Activated CD4-positive, CD25-positive, alpha-beta regulatory T cell treated with anti-CD3 and anti-CD28 coated beads, Interleukin-2, amount 50 U/mL, for 16 hours (primary cell): Measurements from ENCODE around the gene ODAD4.

ENCODE experiments used
- DNase-seq: peaks from one replicate; pipeline ENCODE4 v3.0.0-alpha.2; 2020; ENCODE audit warnings: low read depth, low spot score

ODAD4 gene, protein sequence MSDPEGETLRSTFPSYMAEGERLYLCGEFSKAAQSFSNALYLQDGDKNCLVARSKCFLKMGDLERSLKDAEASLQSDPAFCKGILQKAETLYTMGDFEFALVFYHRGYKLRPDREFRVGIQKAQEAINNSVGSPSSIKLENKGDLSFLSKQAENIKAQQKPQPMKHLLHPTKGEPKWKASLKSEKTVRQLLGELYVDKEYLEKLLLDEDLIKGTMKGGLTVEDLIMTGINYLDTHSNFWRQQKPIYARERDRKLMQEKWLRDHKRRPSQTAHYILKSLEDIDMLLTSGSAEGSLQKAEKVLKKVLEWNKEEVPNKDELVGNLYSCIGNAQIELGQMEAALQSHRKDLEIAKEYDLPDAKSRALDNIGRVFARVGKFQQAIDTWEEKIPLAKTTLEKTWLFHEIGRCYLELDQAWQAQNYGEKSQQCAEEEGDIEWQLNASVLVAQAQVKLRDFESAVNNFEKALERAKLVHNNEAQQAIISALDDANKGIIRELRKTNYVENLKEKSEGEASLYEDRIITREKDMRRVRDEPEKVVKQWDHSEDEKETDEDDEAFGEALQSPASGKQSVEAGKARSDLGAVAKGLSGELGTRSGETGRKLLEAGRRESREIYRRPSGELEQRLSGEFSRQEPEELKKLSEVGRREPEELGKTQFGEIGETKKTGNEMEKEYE

DNA sequence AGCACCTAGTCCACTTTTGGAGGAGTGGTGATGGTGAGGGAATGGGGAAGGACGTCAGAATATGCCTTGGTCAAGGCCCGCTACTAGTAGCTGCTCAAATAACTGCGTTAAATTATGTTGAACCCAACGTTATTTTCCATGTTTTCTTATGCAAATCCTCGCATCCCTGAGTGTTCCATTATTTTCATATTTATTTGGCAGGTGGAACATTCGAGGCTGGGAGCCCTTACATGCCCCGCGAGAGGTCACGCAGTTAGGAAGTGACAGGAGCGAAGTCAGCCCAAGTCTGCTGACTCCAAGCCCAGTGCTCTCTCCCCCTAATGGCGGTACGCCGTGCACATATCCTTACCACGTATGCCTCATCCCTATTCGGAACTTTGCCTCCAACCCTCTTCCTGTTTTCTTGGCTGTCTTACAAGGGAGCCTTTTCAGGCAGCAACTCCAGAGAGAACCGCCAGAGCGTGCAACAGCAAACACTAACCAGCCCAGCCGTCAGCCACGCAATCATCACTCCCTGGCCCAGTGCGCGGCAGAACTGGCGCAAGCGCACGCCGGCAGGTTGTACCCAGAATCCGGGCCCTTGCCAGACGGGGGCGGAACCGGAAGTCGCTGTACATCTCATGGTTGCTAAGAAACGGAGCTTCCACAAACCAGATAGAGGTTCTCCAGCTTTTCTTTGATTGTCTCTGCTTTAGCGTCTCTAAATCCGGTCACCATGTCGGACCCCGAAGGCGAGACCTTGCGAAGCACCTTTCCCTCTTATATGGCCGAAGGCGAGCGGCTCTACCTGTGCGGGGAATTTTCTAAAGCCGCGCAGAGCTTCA lies at the start of gene ODAD4:
Gene ODAD4 (plus strand): TSS at position 609 of the 824 bp plus-strand sequence. CDS start 107 bp downstream, at position 716.
- peak; percentile 90 for DNase-seq

DNA sequence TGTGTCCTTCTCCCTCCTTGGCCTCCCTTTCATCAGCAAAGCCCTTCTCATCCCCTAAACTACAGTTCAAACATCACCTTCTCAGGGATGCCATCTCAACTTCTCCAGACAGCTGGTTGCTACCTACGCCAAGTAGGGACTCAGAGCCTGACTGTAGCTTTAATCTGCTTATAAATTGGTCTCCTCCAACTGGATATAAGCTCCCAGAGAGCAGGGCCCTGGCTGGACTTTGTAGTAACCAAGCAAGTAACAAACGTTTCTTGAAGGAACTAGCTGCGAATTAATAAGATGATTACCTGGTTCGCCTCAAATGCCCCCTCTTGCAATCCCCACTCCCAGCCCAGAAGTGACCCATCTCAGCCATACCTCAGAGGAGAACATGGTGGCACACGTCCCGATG lies 47.7 kb upstream of the ODAD4 start:
- no peak for DNase-seq

DNA sequence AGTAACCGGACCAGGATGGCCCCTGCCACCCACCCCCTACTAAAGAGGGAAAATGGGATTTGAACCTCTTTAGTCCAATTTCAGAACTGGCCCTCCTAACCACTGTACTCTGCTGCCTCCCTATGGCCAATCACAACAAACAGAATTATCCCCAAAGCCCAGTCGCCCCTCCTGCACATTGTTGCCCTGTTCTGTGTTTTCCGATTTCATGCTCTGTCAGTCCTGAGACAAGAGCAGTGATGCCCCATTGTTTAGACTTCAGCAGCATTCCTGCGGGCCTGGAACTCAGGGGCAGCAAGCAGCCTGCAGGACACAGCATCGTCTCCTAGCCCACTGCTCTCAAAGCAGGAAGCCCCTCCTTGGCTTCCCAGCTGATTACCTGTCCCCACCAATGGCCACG lies 44.7 kb upstream of the ODAD4 start:
- no peak for DNase-seq

DNA sequence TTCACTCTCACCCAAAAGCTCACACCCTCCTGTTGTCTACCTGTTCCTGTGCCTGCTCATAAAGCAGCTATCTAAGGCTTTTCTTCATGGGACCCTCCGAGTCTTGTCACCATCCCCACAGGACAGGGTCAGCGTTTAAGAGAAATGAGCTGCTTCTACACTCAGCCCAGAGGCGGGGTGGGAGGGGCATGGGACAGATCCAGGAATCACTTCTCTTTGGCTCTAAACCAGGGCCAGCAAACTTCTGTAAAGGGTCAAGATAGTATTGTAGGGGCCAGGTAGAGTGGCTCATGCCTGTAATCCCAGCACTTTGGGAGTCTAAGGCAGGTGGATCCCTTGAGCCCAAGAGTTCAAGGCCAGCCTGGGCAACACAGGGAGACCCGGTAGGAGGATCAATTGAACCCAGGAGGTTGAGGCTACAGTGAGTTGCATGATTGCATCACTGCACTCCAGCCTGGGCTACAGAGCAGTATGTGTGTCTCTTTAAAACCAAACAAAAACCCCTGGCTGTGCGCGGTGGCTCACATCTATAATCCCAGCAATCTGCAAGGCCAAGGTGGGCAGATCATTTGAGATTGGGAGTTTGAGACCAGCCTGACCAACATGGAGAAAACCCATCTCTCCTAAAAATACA lies 42.0 kb upstream of the ODAD4 start:
- DNase-seq: no peak

DNA sequence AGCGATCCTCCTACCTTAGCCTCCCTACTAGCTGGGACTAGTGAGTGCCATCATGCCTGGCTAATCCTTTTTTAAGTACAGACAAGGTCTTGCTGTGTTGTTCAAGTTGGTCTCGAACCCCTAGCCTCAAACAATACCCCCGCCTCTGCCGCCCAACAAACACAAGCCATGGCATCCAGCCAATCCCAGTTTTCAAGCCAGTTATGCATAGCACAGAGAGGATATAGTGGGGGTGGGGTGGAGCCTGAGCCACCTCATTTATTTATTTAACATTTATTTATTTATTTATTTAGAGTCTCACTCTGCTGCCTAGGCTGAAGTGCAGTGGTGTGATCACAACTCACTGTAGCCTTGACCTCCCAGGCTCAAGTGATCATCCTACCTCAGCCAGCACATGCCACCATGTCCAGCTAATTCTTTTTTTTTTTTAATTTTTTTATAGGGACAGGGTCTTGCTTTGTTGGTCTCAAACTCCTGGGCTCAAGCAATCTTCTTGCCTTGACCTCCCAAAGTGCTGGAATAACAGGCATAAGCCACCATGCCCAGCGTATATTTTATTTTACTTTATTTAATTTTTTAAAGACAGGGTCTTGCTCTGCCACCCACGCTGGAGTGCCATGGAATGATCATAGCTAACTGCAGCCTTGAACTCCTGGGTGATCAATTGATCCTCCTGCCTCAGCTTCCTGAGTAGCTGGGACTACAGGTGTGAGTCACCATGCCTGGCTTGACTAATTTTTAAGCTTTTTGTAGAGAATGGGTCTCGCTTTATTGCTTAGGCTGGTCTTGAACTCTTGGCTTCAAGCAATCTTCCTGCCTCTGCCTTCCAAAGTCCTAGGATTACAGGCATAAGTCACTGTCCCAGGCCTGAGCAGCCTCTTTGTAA lies 39.0 kb upstream of the ODAD4 start:
- no peak for DNase-seq

DNA sequence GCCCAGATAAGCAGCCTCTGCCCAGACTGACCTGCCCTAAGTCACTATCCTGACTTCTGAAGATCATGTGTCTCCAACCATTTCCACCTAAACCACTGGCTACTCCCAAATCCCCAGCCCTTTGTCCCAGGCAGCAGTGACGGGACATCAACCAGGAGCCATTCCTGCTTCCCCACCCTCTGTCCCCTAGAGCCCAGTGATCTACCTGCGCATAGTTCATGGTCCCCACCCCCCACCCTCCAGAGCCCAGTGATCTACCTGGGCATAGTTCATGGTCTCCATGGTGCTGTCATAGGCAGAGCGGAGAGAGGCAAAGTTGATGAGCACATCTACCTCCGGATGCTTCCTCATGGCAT lies 38.4 kb upstream of the ODAD4 start:
- no peak for DNase-seq

DNA sequence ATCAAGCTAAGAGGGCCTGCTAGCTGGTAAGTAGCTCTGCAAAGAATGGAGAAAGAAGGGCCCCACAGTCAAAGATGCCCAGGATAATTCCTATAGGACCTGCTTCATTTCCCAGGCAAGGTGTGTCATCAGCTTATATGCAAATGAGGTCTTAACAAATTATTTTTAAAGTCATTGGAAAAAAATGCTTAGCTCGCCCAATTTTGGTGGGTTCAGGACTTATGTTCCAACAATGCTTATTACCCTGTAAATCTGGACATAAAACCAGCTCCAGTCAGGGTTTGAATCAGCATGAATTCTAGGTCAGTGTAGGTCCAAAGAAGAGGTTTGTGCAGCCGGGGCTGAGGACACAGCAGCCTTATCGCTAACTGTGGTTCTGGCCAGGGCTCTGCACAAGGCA lies 37.0 kb upstream of the ODAD4 start:
- no peak for DNase-seq

DNA sequence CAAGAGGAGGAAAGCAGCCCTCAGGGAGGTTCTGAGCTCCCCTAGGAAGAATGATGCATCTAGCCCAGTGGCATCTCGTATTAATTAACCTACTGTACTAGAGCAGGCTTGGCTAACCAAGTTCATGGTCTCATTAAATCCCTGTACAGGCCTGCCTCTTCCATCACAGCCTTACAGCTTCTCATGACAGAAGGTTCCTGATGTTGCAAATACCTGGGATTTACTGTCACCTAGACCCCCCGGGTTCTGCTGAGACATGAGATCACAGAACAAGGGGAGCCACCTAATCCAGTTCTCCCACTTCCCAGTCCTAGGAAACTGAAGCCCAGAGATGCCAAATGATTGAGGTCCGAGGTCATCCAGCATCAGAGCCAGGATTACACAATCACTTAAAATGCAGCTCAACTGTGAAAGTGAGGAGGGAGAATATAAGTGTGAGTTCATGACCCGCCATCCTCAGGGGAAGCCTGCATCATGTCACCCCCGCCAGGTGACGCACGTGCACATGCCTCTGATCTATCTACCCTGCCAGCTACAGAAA lies 35.6 kb upstream of the ODAD4 start:
- DNase-seq: no peak

DNA sequence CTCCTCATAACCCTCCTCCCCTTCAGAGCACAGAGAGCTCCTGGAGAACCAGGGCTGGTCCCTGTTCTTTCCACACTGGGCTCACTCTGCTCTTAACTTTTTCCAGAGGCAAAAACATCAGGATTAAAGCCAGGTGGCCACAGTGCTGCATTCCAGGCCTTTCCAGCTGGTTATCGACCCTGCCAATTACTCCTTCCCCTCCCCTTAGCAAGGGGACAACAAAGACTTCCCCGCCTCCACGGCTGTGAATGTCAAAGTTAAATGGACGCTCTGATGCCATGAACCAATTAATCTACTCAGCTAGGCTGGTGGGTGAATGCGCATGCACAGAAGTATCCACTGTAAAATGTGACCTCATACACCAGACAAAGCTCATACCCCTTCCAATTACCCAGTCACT lies 34.8 kb upstream of the ODAD4 start:
- no peak for DNase-seq

DNA sequence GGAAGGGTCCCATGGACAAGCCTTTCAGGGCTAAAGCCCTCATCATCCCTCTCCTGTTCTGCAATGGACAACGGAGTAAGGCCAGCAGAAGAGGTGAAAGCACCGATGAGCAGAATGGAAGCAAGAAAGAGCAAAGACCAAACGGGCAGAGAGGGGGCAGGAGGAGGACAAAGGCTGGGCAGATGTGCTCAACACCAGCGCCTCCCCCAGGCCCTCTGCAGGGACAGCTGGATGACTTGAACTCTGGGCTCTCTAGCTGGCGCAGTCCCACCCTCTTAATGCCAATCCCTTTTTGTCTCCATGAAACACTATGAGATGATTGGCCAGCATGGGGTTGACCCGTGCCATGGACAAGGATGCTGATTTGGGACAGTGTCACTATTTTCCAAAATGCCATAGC lies 33.7 kb upstream of the ODAD4 start:
- DNase-seq: no peak

DNA sequence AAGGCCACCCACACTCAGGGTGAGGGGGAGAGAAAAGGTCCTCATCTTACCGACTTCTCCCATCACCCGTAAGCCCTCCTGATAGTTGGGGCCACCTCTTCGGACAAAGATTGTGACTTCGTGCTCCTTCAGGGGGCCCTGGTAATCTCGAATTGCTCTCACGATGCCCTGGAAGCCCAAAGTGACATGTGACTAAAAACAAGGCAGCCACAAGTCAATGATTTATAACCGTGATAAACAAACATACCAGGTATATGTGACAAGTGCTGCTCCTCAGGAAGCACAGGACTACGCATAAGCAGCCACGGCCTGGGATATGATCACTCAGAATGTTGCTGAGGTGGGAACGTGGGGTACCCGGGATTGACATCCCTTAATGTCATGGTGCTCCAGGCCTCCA lies 28.8 kb upstream of the ODAD4 start:
- no peak for DNase-seq

DNA sequence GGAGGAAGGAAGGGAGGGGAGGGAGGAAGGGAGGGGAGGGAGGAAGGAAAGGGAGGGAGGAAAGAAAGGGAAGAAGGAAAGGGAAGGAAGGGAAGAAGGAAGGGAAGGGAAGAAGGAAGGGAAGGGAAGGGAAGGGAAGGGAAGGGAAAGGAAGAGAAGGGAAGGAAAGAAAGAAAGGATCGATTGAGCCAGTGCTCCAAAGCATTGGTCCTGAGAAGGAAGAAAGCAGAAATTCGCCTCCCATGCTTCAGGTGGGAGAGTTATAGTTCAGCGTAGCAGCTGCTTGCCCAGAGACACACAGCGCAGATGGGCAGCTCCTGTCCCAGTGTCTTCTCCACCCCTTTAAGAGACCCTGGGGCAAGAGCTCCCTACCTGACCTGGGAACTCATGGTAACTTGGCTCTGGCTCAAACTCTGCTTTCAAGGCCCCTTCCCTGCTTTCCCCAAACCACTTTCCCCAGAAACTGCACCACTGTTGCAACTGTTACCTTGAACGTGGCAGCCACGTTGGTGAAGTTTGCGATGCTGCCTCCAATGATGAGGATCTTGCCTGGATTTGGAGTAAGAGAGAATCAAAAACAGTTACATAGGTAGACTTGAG lies 26.1 kb upstream of the ODAD4 start:
- no peak for DNase-seq

DNA sequence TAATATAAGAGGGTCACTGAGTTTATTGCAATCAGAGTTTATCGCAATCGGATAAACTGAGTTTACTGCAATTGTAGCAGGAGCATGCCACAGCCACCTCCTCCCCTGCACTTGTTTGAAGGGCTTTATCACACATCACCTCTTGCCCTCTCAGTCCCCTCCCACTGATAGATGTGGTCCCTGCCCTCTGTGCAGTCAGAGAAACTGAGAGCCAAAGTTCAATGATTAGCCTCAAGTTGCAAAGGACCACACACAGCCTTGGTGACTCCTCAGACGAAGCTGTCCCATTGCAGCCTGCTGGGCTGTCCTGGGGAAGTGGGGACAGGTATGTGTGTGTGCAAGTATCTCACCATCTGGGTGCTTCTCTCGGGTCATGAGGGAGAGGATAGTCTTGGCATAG lies 25.2 kb upstream of the ODAD4 start:
- no peak for DNase-seq

DNA sequence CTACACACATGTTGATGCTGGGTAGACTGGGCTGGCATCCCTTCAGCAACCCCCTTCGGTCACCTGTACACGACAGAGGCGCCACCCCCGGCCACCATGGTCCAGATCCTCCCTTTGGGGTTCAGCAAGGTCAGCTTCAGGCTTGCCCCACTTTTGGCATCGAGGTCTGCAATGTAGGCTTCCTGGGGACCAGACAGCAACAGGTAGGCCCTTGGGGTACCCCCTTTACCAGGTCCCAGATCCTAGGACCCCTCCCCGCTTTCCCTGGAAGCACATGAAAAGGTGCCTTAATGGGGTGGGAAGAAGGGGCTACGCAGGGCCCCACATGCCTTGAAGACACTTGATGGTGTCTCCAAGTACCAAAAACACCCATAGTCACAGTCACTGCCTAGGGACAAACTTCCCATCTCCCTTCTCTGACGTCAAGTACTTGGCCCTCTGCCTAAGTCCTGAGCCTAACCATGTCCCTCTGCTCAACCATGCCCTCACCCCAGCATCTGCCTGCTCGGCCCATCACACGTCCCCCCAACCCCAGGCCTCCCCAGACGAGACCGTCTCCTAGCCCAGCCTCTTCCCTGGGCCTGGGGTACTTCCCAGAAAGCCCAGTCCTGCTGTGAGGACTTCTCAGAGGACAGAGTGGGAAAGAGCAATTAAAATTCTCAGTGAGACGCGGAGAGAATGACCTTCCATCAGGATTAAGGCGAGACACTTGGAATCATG lies 23.8 kb upstream of the ODAD4 start:
- no peak for DNase-seq

DNA sequence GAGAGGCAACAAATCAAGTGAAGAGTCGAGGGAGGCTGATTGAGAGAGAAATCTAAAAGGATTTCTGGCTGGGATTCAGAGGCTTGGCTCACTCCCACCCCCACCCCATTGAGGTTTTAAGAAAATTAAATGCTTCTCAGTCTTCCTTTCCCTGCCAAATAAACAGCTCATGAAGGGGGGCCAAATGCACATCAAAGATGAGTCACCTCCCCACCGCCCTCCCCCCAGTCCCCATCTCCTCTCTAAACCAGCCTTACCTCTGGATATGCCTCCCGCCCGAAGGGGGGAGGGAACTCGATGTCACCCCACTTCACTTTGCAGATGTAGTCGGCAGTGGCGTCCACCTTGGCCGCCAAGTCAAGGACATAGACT lies 23.2 kb upstream of the ODAD4 start:
- no peak for DNase-seq

DNA sequence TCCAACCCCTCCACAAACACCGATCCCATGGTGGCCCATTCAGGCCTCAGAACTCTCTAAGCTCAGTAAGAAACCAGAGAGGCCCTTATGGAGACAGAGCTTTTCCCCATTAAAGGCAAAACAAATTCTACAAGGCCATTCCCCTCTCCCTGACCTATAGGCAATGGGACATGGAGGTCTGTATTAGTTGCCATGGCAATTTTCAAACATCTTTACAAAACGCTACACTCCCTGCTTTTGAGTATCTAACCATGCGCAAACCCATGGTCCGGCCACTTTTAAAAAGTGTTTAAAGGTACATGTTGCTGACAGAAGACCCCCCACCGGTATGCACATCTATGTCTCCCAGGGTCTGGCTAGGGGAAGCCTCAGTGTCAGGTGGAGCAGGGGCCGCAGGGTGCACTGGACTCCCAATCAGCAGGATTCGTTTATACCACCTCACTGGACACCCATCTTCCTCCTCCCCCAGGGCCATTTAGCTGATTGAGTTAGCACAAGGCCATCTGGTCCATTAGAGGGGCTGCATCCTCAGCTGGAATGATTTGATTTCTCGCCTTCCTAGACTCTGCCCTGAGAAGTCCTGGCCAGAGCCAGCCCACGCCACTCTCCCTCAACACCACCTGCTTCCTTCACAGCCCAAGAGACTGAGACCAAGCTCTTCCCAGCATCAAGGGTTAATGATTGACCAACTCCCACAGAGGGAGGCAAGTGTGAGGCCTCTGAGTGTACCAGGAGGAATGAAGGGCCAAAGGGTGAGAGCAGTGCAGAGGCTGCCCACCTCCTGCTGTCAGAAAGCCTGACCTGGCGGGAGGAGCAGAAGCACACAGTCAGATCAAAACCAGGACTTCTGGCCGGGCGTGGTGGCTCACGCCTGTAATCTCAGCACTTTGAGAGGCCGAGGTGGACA lies 22.5 kb upstream of the ODAD4 start:
- DNase-seq: no peak

DNA sequence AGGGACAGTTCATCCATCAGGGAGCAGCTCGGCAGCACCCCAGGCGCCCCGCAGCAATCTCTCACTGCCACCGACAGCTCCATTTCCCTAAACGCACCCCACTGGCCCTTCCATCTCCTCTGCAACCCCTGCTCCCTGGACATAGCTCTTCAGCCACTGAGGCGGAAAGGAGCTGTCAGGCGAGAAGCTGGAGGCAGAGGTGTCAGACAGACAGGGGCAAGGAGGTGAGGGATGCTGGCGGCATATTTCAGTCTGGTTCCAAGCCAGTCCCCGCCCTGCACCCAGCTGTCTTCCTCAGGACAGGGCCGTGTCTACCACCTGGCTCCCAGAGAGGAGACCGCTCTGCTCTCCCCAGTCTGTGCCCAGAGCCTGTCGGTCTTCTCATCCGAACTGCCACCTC lies 21.3 kb upstream of the ODAD4 start:
- DNase-seq: no peak

DNA sequence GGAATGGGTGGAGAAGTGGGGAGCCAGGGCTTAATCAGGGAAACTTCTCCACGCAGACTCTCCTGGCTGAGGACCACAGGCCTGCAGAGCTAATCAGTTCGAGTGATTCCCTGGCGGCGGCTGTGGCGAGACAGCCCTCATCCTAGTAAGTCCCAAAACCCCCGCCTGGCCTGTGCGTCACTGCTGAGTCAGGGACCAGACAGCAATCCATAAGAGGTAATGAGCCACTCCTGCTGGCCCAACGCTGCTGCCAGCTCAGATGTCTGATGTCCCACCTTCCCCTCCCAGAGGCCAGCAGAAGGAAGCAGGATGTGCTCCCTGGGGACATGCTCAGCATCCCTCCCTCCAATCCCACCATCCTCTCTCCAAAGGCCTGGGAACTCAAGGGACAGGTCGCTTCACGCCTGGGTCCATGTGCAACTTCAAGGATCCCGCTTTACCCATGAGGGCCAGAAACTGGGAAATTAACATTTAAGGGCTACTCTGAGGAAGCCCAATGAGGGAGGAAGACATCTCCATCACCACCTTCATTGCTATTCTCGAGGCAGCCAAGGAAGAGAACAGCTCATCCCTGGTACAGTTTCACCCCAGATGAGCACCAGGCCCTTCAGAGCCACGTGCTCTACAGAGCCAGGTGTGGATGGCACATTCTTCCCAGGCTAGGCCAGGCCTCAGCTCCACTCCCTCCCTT lies 19.6 kb upstream of the ODAD4 start:
- no peak for DNase-seq
